Hematopoietic multipotent progenitor cell treated with erythropoietin and hydrocortisone succinate and interleukin-3 and kit ligand, for 15 days (in vitro differentiated cells): ENCODE measurements around the gene DHRS2.
"Not testable (repeated sequence)": the region's sequence is repeated elsewhere in the genome, so short reads cannot be mapped to it uniquely, and the experiment has no call there.

ENCODE experiments used
- DNase-seq: peaks from one replicate; pipeline ENCODE4 v3.0.0-alpha.2; 2015; ENCODE audit warnings: low spot score

Gene DHRS2

GRCh38 chr14:23648764-23649460, 12.7 kb downstream of the DHRS2 start:
- no peak for DNase-seq

- DNase-seq: no peak
Observed at GRCh38 chr14:23650506-23650905, 14.3 kb downstream of the DHRS2 start.

DNA sequence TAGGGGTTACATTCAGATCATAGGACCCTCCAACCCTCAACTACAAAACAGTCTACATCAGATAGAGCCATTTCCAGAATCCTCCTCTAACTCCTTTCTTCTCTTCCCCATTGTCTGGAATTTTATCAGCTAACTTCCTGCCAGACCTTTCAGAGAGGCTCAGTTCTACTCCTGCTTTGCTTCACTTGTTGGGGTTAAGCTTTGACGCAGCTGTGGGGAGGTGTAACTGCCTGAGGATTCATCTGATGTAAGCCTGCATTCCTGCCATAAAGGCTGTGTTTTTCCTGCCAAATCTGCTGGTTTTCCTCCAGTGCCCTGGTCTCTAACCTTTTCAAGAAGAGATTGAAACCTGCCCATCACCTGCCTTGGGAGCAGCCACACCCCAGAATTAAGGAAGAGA, 16.9 kb downstream of the DHRS2 start:
- no peak for DNase-seq

DNA sequence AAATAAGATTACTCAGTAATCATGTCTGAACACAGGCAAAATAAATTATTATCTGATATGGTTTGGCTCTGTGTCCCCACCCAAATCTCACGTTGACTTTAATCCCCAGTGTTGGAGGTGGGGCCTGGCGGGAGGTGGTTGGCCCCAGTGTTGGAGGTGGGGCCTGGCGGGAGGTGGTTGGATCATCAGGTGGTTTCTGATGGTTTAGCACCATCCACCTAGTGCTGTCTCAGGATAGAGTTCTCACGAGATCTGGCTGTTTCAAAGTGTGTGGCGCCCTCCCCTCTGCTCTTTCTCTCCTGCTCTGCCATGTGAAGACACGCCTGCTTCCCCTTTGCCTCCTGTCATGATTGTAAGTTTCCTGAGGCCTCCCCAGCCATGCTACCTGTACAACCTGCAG, 18.1 kb downstream of the DHRS2 start:
- DNase-seq: no peak

GRCh38 chr14:23657959-23658470, 21.9 kb downstream of the DHRS2 start:
- DNase-seq: no peak

GRCh38 chr14:23660290-23661226, 24.4 kb downstream of the DHRS2 start:
- no peak for DNase-seq

DNA sequence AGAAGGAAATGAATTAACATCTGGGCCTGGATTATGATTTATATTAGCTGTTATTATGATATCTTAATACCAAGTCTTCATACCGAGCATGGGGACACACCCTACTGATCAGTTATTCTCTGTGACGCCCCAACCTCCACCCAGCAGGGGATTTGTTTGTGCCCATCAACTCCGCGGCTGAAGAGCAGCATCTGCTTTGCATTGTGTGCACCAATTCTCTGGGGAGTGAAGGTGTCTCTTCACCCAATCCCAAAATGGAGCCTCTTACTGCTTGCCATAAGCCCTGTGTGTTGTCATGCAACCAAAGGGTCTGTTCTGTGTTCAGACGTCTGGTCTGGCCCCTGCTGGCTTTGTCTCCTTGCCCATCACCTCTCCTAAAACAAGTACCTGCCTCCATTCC, 25.4 kb downstream of the DHRS2 start:
- DNase-seq: no peak

- no peak for DNase-seq
Observed at GRCh38 chr14:23663127-23663526, 27.0 kb downstream of the DHRS2 start.

- no peak for DNase-seq
Observed at GRCh38 chr14:23663711-23664110, 27.5 kb downstream of the DHRS2 start.

DNA sequence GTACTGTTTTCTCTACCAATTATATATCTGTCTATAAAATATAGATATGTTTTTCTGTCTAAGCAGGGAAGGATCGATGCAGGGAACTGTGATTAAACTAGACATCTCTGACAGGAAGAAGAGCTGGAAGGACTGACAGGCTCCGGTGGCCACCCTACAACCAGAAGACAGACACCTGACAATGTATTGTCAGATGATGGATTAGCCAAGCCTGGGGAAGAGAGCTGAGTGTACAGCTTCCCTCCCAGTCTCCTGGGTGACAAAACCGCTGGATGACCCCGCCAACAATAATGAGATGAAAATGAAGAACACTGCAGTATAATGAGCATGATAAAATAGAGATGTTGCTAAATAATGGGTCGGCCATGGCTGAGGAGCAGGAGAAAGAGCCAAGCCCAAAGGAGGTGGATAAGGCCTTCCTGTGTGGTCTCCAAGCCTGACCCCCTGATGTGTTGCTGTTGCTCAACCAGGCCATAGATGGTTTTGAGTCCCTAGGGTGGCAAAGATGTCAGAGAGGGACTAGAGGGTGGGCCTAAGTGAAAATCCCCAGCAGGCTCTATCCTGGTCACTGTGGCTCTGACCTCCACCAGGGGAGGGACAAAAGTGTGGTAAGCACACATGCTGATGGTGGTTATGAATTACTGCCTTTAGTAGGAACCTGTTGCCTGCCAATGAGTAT, 28.2 kb downstream of the DHRS2 start:
- DNase-seq: no peak

DNA sequence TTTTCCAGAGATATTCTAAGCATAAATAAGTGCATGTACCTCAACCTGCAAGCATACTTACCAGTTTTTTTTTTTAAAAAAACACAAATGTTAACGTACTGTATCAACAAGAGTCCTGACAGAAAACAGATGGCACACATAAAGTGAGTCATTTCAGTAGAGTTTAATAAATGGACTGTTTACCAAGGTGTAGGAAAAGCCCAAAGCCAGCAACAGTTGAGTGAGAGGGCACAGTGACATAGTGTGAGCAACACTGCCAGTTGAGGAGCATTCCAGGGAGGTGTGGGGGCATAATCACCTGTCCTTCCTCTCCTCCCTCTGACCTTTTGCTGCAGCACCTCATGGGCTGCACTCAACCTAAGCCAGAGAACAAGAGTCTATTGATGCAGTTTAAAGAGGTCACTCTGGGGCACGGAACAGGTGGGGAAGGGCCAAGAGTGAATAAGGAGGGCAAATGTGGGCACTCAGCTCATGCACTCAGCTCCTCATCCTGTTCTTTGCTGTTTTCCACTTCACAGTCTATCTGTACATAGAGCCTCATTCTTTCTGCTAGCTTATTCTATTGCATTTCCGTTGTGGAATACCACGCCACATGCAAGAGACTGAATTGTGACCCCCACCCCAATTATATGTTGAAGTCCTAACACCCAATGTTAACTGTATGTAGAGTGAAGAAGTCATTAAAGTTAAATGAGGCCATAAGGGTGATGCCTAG, 29.3 kb downstream of the DHRS2 start:
- no peak for DNase-seq

DNA sequence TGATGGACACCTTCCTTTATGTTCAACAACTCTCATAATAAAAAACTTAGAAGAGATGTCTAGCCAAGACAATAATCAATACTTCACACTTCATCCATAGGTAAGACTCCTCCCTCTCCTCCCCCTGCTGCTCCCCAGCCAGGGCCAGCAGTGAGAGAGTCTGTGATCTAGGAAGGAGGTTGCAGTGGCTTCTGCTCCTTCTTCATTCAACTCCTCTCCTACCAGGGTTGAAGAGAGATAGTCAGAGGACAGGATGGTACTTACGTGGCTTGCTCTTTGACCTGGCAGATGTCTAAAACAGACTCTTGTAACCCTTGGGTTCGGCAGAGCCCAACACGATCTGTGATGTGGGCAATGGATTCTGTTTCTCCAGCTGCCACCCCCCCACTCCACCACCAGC, 31.0 kb downstream of the DHRS2 start:
- no peak for DNase-seq

DNA sequence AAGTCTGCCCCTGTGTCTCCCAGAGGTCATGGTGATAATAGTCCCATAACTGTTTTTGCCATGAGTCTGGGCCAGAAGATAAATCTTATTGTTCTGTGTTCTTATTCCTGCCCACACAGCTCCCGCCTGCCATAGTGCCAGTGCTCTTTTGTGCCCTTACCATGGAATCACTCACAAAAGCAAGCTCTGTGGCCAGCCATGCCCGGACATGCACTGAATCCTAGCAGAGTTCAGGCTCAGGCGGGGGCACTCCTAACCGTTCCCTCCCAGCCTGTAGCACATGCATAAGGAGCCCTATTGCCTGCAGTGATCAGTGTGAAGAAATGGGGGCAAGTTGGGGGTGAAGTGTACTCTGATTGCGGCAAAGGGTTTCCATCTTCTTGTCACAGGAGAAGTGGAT, 33.3 kb downstream of the DHRS2 start:
- DNase-seq: no peak

GRCh38 chr14:23670481-23670880, 34.3 kb downstream of the DHRS2 start:
- DNase-seq: no peak

DNA sequence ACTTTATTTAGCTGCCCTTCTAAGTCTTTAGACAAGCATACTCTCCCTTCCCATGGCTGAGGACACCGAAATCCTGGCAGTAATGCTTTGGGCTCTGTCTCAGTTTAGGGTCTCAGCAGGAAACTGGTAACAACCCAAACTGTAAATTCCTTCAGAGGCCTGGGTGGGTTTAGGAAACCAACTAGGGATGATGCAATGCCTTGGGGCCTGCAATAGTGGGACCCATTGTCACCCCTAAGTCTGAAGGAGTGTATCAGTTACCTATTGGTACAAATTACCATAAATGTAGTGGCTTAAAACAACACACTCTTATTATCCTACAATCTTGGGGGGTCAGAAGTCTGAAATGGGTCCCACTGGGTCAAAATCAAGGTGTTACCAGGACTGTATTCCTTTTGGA, 36.0 kb downstream of the DHRS2 start:
- DNase-seq: no peak

GRCh38 chr14:23675337-23675736, 39.2 kb downstream of the DHRS2 start:
- DNase-seq: no peak

GRCh38 chr14:23675906-23676305, 39.7 kb downstream of the DHRS2 start:
- DNase-seq: no peak

DNA sequence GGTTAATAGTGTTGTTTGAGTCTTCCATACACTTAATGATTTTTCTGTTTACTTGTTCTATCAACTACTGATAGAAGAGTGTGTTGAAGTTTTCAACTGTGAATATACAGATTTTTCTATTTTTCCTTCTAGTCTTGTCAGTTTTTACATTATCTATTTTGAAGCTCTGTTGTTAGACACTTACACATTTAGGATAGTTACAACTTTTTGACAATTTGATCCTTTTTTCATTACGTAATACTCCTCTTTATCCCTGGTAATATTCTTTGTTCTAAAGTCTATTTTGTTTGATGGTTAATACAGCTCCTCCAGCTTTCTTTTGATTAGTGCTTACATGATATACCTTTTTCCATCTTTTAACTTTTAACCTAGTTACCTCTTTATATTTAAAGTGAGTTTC, 45.2 kb downstream of the DHRS2 start:
- DNase-seq: no peak

- not testable (repeated sequence) for DNase-seq
Observed at GRCh38 chr14:23689709-23690514, 53.7 kb downstream of the DHRS2 start.

DNA sequence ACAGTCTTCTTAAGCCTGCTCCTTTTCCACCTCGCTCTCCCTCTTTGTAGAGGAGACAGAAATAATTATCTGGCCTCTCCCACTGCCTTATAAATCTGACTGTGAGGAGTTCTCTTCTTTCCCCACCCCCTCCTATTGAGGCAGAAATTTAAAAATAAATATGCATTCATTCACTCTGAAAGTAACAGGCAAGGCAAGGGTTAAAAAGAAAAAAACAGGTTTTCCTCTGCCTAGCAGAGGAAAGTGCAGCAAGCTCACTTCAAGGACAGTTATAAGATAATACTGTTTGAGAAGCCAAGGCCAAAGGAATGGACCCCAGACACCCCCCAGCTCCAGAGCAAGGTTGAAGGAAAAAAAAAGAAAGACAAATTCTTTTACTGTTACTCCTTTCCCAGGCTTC, 56.3 kb downstream of the DHRS2 start:
- DNase-seq: no peak

GRCh38 chr14:23693252-23693775, 57.1 kb downstream of the DHRS2 start:
- DNase-seq: no peak
